Heart left ventricle (tissue), 16 donors: ENCODE data around the gene IGFBP5. TPM values are rescaled to one million over a fixed set of nuclear protein-coding genes. Genes with fewer than 3 reads are reported as not detected.

Experiments used
- ATAC-seq, 4 donors: fragments of 200-7000 bp; cut with Tn5 transposase; one replicate each; pipeline ENCODE4 v1.9.1; 2020 to 2022; ENCODE audit warnings: moderate library complexity in 4 of 4, mild to moderate bottlenecking in 3 of 4, moderate number of reproducible peaks in 1 of 4
- DNase-seq, 5 donors: peaks; one replicate each; pipeline ENCODE4 v3.0.0-alpha.2; 2020
- H3K27ac ChIP-seq, 12 donors: fragments of 200-600 bp; sonication (generic) in 4 of 12; one replicate each; pipeline versions ENCODE4 v1.5.0 to v1.8.0; 2016 to 2022; ENCODE audit warnings: mild to moderate bottlenecking in 2 of 12
- H3K27me3 ChIP-seq, 9 donors: fragments of 200-600 bp; sonication (generic) in 2 of 9; one replicate each; pipeline versions ENCODE4 v1.5.1 to v1.8.0; 2016 to 2022; ENCODE audit warnings: mild to moderate bottlenecking in 3 of 9
- H3K36me3 ChIP-seq, 9 donors: fragments of 200-600 bp; sonication (generic) in 2 of 9; one replicate each; pipeline versions ENCODE4 v1.5.0 to v1.8.0; 2018 to 2022; ENCODE audit warnings: mild to moderate bottlenecking in 2 of 9
- H3K4me1 ChIP-seq, 12 donors: fragments of 200-600 bp; sonication (generic) in 4 of 12; one replicate each; pipeline versions ENCODE4 v1.5.0 to v1.8.0; 2016 to 2022; ENCODE audit warnings: mild to moderate bottlenecking in 3 of 12
- H3K4me3 ChIP-seq, 12 donors: fragments of 200-600 bp; sonication (generic) in 4 of 12; one replicate each; pipeline versions ENCODE4 v1.5.0 to v1.8.0; 2017 to 2022; ENCODE audit warnings: mild to moderate bottlenecking in 9 of 12, moderate library complexity in 4 of 12
- H3K9me3 ChIP-seq, 12 donors: fragments of 200-600 bp; sonication (generic) in 4 of 12; one replicate each; pipeline versions ENCODE4 v1.5.0 to v1.8.0; 2016 to 2022; ENCODE audit warnings: mild to moderate bottlenecking in 1 of 12
- CTCF ChIP-seq, 12 donors: fragments of 200-600 bp; sonication (generic) in 4 of 12; IDR thresholded peaks; one replicate each; pipeline versions ENCODE4 v1.5.0 to v1.8.0; 2018 to 2022; ENCODE audit warnings: antibody characterized with exemption in 12 of 12, mild to moderate bottlenecking in 5 of 12
- POLR2A ChIP-seq, 2 donors: fragments of 450-650 bp; IDR thresholded peaks; one replicate each; pipeline ENCODE4 v1.6.1; 2017; ENCODE audit warnings: antibody characterized with exemption in 2 of 2, mild to moderate bottlenecking in 2 of 2, moderate library complexity in 2 of 2
- WGBS, 4 donors: extraction: QIAGEN DNeasy Blood & Tissue Kit in 2 of 4; methylation state at CpG; one replicate each; pipeline versions ENCODE4 v1.1.5 to v1.1.7; 2013 to 2018; 5-methylcytosine and 5-hydroxymethylcytosine counted together
- intact Hi-C, 10 donors: fragments of 100-400 bp; cut with DNase I; formaldehyde crosslinking; loops; one replicate each; pipeline versions ENCODE4 v1.11.1 to v1.14.2; 2022
- polyA plus RNA-seq, 2 donors: library from polyadenylated mRNA; stranded (reverse); fragments of 200-250 nt; gene quantifications; one replicate each; pipeline ENCODE4 v1.2.3, GENCODE V29; 2013
- total RNA-seq, 9 donors: library from RNA; depleted of rRNA in 2 of 9; stranded (reverse); fragments of >200 nt in 2 of 9; fragmentation: NEBNext Ultra II Directional in 3 of 9; extraction: Animal tissue kit (Norgen Biotek cat#: 25700) in 3 of 9; gene quantifications; one replicate each; pipeline versions ENCODE4 v1.1.0 to v1.2.4, GENCODE V29; 2016 to 2023
- donor health status: ischemic (EF 13 %, LVEDD 7.1; RV severe dilation, severe dysfunction).
- donor health status: healthy with polysubstance abuse.
- donor health status: DM: no; HTN: yes; CAD: no.
- donor health status: DM: no; HTN: no; CAD: no.
- donor health status: ischemic (EF 25% LVEDD 6.9; RV normal size, moderate dysfunction).
- donor health status: ischemic (EF 25% LVEDD 5.7; RV mildly dilated, moderate dysfunction).
- donor health status: healthy.
- donor health status: DM: yes; HTN: yes; CAD: no.
- donor health status: ischemic (EF 35%, LVEDD 5.7; RV mildly dilated, moderate dysfunction).
- donor health status: nonischemic (EF 11% LVEDD 7.7; RV severe dilation, severe dysfunction).
- donor health status: DM: yes; HTN: yes; CAD: no.
- donor health status: PGD.
- donor health status: ischemic (EF 29% LVEDD 5.4; RV normal size, mild dysfunction).
- donor health status: nonischemic (EF 23%, LVEDD 6.1; RV moderate dilation, normal function).

Gene IGFBP5
- total and polyA plus RNA-seq, 11 donors = 58.2 to 441 (median 129) TPM

GRCh38 chr2:216657980-216658379 is 37.4 kb downstream of the IGFBP5 start:
- no peak overlapping the region for H3K27ac ChIP-seq
- no peaks in the 10 kb centered on the region for H3K9me3 ChIP-seq
- intact Hi-C loops = loop anchor here in 1 of 10 donors (5.0 kb wide), 1 partner anchor 56 kb away; no protein-coding TSS in a partner anchor
- no peaks in the 10 kb centered on the region for H3K27me3 ChIP-seq
- no peak for ATAC-seq
- peaks cover 0 to 14% (median 5%) of the 10 kb centered on the region in 12 donors for H3K4me1 ChIP-seq
- DNase-seq = no peak
- no peak overlapping the region for H3K4me3 ChIP-seq
- peaks cover 0 to 27% (median 3%) of the 10 kb centered on the region in 9 donors for H3K36me3 ChIP-seq
- TF ChIP-seq POLR2A (IDR thresholded peaks at IDR 0.05) (no peak), CTCF (IDR thresholded peaks at IDR 0.05) (no peak)
- 83 to 92% (median 86%) methylated on average over 7 of the region's 7 CpGs for WGBS, 4 donors

GRCh38 chr2:216657086-216657855 is 38.1 kb downstream of the IGFBP5 start:
- peaks cover 0 to 14% (median 5%) of the 10 kb centered on the region in 12 donors for H3K4me1 ChIP-seq
- H3K4me3 ChIP-seq = no peak overlapping the region
- DNase-seq = no peak
- no peak for ATAC-seq
- TF ChIP-seq POLR2A (IDR thresholded peaks at IDR 0.05) = no peak
- TF ChIP-seq CTCF (IDR thresholded peaks at IDR 0.05) = no peak
- peaks cover 0 to 19% (median 3%) of the 10 kb centered on the region in 9 donors for H3K36me3 ChIP-seq
- H3K9me3 ChIP-seq = no peaks in the 10 kb centered on the region
- no peak overlapping the region for H3K27ac ChIP-seq
- H3K27me3 ChIP-seq = no peaks in the 10 kb centered on the region
- WGBS, 4 donors = 88 to 93% (median 90%) methylated on average over 16 of the region's 16 CpGs
- intact Hi-C loops = loop anchor here in 1 of 10 donors (5.0 kb wide), 1 partner anchor 55 kb away; no protein-coding TSS in a partner anchor

- ATAC-seq (no peak), DNase-seq (no peak)
- intact Hi-C loops = loop anchor here in 1 of 10 donors (5.0 kb wide), 1 partner anchor 52 kb away; no protein-coding TSS in a partner anchor
- Histone ChIP-seq H3K27me3 (no peaks in the 10 kb centered on the region), H3K36me3 (no peaks in the 10 kb centered on the region), H3K9me3 (no peaks in the 10 kb centered on the region), H3K4me1 (peaks cover 0 to 28% (median 7%) of the 10 kb centered on the region in 12 donors), H3K4me3 (no peak overlapping the region), H3K27ac (no peak overlapping the region)
- 49 to 82% (median 70%) methylated on average over 2 of the region's 2 CpGs for WGBS, 4 donors
- TF ChIP-seq CTCF (IDR thresholded peaks at IDR 0.05) (no peak), POLR2A (IDR thresholded peaks at IDR 0.05) (no peak)
Observed at GRCh38 chr2:216654528-216655052, 40.8 kb downstream of the IGFBP5 start.

- H3K27me3 ChIP-seq = no peaks in the 10 kb centered on the region
- H3K4me1 ChIP-seq = peaks cover 0 to 33% (median 9%) of the 10 kb centered on the region in 12 donors
- DNase-seq = no peak
- 65 to 78% (median 74%) methylated on average over 2 of the region's 2 CpGs for WGBS, 4 donors
- no peak overlapping the region for H3K27ac ChIP-seq
- H3K36me3 ChIP-seq = no peaks in the 10 kb centered on the region
- TF ChIP-seq CTCF (IDR thresholded peaks at IDR 0.05) (no peak), POLR2A (IDR thresholded peaks at IDR 0.05) (no peak)
- H3K4me3 ChIP-seq = no peak overlapping the region
- H3K9me3 ChIP-seq = no peaks in the 10 kb centered on the region
- no peak for ATAC-seq
- intact Hi-C loops = no loop called here
Observed at GRCh38 chr2:216653931-216654365, 41.4 kb downstream of the IGFBP5 start.
